Immature natural killer cell (primary cell): ENCODE measurements around the gene PEX3. TPM values are rescaled to one million over a fixed set of nuclear protein-coding genes. Genes with fewer than 3 reads are reported as not detected.

ENCODE experiments used
- DNase-seq, 3 donors: peaks; one replicate each; pipeline ENCODE4 v3.0.0; 2022; ENCODE audit warnings: mixed read lengths in 1 of 3
- H3K27ac Mint-ChIP-seq, 6 donors: one replicate each; pipeline ENCODE4 v1.8.0; 2020; ENCODE audit warnings: mixed read lengths in 6 of 6, mild to moderate bottlenecking in 5 of 6, inconsistent platforms in 4 of 6, moderate library complexity in 3 of 6
- H3K27me3 Mint-ChIP-seq, 3 donors: one replicate each; pipeline ENCODE4 v1.8.0; 2020 to 2021; ENCODE audit warnings: low read depth in 3 of 3, mild to moderate bottlenecking in 3 of 3, mixed read lengths in 3 of 3, moderate library complexity in 3 of 3, inconsistent platforms in 1 of 3
- H3K36me3 Mint-ChIP-seq, 3 donors: one replicate each; pipeline ENCODE4 v1.8.0; 2020; ENCODE audit warnings: mixed read lengths in 3 of 3, inconsistent platforms in 2 of 3, mild to moderate bottlenecking in 2 of 3
- H3K4me1 Mint-ChIP-seq, 2 donors: one replicate each; pipeline ENCODE4 v1.8.0; 2020; ENCODE audit warnings: inconsistent platforms in 2 of 2, mild to moderate bottlenecking in 2 of 2, mixed read lengths in 2 of 2, moderate library complexity in 1 of 2
- H3K4me3 Mint-ChIP-seq, 5 donors: one replicate each; pipeline ENCODE4 v1.8.0; 2020; ENCODE audit warnings: mild to moderate bottlenecking in 5 of 5, mixed read lengths in 5 of 5, inconsistent platforms in 3 of 5, moderate library complexity in 3 of 5
- H3K9me3 Mint-ChIP-seq, 6 donors: one replicate each; pipeline ENCODE4 v1.8.0; 2020; ENCODE audit warnings: mild to moderate bottlenecking in 6 of 6, mixed read lengths in 6 of 6, inconsistent platforms in 4 of 6, moderate library complexity in 3 of 6
- polyA plus RNA-seq, 3 donors: library from polyadenylated mRNA; unstranded; fragments of 300-500 nt; fragmentation: Illumina TruSeq; gene quantifications; one replicate each; pipeline ENCODE4 v1.2.3, GENCODE V29; 2021

Gene PEX3
- polyA plus RNA-seq, 3 donors from 2014 or later = 12.5 to 16.6 (median 14.2) TPM

- H3K27me3 Mint-ChIP-seq = peaks cover 0 to 7% (median 2%) of the 10 kb centered on the region in 3 donors
- no peak for DNase-seq
- peaks cover 47 to 79% of the 10 kb centered on the region in 2 donors for H3K4me1 Mint-ChIP-seq
- no peaks in the 10 kb centered on the region for H3K36me3 Mint-ChIP-seq
- peaks cover 0 to 3% (median 0%) of the 10 kb centered on the region in 6 donors for H3K9me3 Mint-ChIP-seq
- peak overlapping the region in 1 of 5 donors; percentile 25 for H3K4me3 Mint-ChIP-seq
- H3K27ac Mint-ChIP-seq = peak overlapping the region in 2 of 6 donors; percentile 45 to 61
Observed at GRCh38 chr6:143540192-143540591, 89.6 kb downstream of the PEX3 start.

Other genes starting within 250 kb of the PEX3 start
- 1 to 10 TPM in 1 of 3 donors, under 1 TPM in 1, not detected in 1; 0.66 to 1.2 TPM for gene ADAT2, start 110 bp upstream of the PEX3 start, polyA plus RNA-seq
- gene FUCA2, start 60.9 kb downstream of the PEX3 start, polyA plus RNA-seq = 10 to 100 TPM; 31.9 to 51.2 (median 33.3) TPM
- 10 to 100 TPM in 1 of 3 donors, 1 to 10 TPM in 2; 3.5 to 16.5 (median 9.4) TPM for gene PHACTR2, start 227.2 kb downstream of the PEX3 start, polyA plus RNA-seq